ENCODE measurements around the gene HELZ. TPM values are rescaled to one million over a fixed set of nuclear protein-coding genes. Genes with fewer than 3 reads are reported as not detected.

HELZ gene
- total and polyA plus RNA-seq, 4 donors: 3.8 to 69.2 (median 25.7) TPM

DNA sequence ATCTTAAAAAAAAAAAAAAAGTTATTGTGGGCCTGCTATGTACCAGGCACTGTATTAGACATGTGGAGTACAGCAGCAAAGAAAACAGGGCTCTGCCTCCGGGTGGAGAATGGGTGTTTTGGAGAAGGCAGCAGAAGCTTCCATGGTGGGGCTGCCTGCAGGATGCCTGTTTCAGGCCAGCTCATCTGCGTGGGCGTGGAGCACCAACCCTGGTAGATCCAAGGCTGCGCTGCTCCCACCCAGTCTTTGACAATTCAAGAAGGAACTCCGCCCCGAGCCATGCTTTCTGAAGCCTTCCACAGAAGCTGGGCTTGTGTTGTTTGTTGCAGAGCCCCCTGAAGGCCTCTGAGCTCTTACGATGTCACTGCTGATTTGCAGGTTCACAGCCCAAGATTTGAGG, 223.8 kb downstream of the HELZ start:
- no peaks in the 10 kb centered on the region for H3K4me1 ChIP-seq (ENCODE audit: control insufficient read depth in 4 of 4, insufficient read depth in 4 of 4, low read length in 3 of 4)
- no peak for DNase-seq (ENCODE audit: low spot score)
- H3K27me3 ChIP-seq (ENCODE audit: control insufficient read depth in 4 of 4, insufficient read depth in 4 of 4, low read length in 3 of 4): no peaks in the 10 kb centered on the region
- no peak overlapping the region for H3K4me3 ChIP-seq (ENCODE audit: low read depth in 1 of 3, low read length in 3 of 3)
- no peaks in the 10 kb centered on the region for H3K9me3 ChIP-seq (ENCODE audit: control insufficient read depth in 4 of 4, low read length in 3 of 4)
- no peak for TF ChIP-seq YY1 (IDR thresholded peaks at IDR 0.05)
- TF ChIP-seq, protein P1, sequence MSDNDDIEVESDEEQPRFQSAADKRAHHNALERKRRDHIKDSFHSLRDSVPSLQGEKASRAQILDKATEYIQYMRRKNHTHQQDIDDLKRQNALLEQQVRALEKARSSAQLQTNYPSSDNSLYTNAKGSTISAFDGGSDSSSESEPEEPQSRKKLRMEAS (IDR thresholded peaks at IDR 0.05): no peak
- TF ChIP-seq, protein P2, sequence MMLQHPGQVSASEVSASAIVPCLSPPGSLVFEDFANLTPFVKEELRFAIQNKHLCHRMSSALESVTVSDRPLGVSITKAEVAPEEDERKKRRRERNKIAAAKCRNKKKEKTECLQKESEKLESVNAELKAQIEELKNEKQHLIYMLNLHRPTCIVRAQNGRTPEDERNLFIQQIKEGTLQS (IDR thresholded peaks at IDR 0.05): no peak
- no peak for TF ChIP-seq TAF1 (conservative IDR thresholded peaks at IDR 0.05)
- TF ChIP-seq FOXA1 (IDR thresholded peaks at IDR 0.05): no peak
- TF ChIP-seq NR2F2 (IDR thresholded peaks at IDR 0.05): no peak
- TF ChIP-seq JUND (IDR thresholded peaks at IDR 0.05): no peak
- no peak for TF ChIP-seq HNF4A (conservative IDR thresholded peaks at IDR 0.05)
- TF ChIP-seq, protein P3, sequence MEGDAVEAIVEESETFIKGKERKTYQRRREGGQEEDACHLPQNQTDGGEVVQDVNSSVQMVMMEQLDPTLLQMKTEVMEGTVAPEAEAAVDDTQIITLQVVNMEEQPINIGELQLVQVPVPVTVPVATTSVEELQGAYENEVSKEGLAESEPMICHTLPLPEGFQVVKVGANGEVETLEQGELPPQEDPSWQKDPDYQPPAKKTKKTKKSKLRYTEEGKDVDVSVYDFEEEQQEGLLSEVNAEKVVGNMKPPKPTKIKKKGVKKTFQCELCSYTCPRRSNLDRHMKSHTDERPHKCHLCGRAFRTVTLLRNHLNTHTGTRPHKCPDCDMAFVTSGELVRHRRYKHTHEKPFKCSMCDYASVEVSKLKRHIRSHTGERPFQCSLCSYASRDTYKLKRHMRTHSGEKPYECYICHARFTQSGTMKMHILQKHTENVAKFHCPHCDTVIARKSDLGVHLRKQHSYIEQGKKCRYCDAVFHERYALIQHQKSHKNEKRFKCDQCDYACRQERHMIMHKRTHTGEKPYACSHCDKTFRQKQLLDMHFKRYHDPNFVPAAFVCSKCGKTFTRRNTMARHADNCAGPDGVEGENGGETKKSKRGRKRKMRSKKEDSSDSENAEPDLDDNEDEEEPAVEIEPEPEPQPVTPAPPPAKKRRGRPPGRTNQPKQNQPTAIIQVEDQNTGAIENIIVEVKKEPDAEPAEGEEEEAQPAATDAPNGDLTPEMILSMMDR (IDR thresholded peaks at IDR 0.05; ENCODE audit: low read depth, low read length, missing input control): no peak
- no peak for TF ChIP-seq SP1 (IDR thresholded peaks at IDR 0.05)
- TF ChIP-seq ZBTB33 (IDR thresholded peaks at IDR 0.05): no peak
- no peak for TF ChIP-seq RXRA (IDR thresholded peaks at IDR 0.05)
- no peak for TF ChIP-seq GABPA (IDR thresholded peaks at IDR 0.05 in 1 of 2, conservative IDR thresholded peaks at IDR 0.05 in 1 of 2)
- TF ChIP-seq EGR1 (IDR thresholded peaks at IDR 0.05; ENCODE audit: low read depth in 2 of 2): no peak
- no peak for TF ChIP-seq RAD21 (IDR thresholded peaks at IDR 0.05)
- no peaks in the 10 kb centered on the region for H3K36me3 ChIP-seq (ENCODE audit: control insufficient read depth in 4 of 4, insufficient read depth in 3 of 4, low read depth in 1 of 4, low read length in 3 of 4)
- no peak overlapping the region for H3K9ac ChIP-seq (ENCODE audit: low read depth in 1 of 2, low read length in 2 of 2)
- H3K27ac ChIP-seq (ENCODE audit: low read depth in 1 of 2, low read length in 2 of 2): no peak overlapping the region
- WGBS: 95% methylated on average over 7 of the region's 7 CpGs

Small RNA genes lying within 50 kb of the gene (small RNA-seq; reads per million reads assigned to genes)
- gene AC007448.1 (not detected), gene RF00393 (not detected), gene RNA5SP447 (not detected)

Other genes with a start within 250 kb of the HELZ start
- not detected for gene CACNG1, start 200.6 kb downstream of the HELZ start, total RNA-seq
- gene CACNG1, start 200.6 kb downstream of the HELZ start, polyA plus RNA-seq: not detected
- 10 to 100 TPM; 17.3 to 34.0 TPM for gene PSMD12, start 121.4 kb upstream of the HELZ start, total RNA-seq
- gene PSMD12, start 121.4 kb upstream of the HELZ start, polyA plus RNA-seq: 10 to 100 TPM; 20.8 to 30.5 TPM
- gene PITPNC1, start 132.1 kb upstream of the HELZ start, total RNA-seq: 10 to 100 TPM in 1 of 2 donors, 1 to 10 TPM in 1; 2.3 to 10.2 TPM
- 1 to 10 TPM; 3.5 to 7.9 TPM for gene PITPNC1, start 132.1 kb upstream of the HELZ start, polyA plus RNA-seq